ENCODE data around the gene TTC5. TPM values are rescaled to one million over a fixed set of nuclear protein-coding genes. Genes with fewer than 3 reads are reported as not detected.
"Not testable (repeated sequence)": the region's sequence is repeated elsewhere in the genome, so short reads cannot be mapped to it uniquely, and the experiment has no call there.

TTC5 gene
- total RNA-seq, 1 donor from 2014 or later: 11.1 TPM

DNA sequence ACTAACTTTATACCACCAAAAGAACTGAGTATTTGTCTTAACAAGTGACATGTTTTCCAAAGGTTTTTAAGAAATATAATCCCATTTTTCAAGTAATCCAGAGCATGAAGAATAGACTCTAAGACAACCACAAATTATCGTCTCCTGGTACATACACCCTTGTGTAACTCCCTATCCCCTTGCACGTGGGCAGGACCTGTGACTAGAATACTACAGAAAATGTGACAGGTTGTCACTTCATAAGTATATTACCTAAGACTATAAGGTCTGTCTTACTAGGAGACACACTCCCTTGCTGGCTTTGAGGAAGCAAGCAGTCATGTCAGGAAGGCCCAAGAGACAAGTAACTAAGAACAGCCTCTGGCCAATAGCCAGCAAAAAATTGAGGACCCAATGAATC is 8.3 kb upstream of the TTC5 start:
- no peak for DNase-seq (ENCODE audit: low spot score)

DNA sequence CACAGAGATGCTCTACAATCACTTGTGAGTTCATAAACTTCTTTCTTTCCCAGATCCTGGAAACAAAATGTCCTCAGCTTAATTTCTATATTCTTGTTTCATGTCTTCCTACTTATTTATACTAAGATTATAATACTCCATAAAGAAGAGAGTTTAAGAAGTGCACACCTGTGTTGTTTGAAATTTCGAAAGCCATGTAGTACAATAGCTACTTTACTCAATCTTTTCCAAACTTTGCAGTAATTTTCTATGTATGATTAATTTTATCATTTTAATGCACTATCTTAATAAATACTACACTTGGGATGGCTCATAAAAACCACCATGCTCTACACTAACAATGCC is 300 bp upstream of the TTC5 start:
- DNase-seq (ENCODE audit: low spot score): no peak

DNA sequence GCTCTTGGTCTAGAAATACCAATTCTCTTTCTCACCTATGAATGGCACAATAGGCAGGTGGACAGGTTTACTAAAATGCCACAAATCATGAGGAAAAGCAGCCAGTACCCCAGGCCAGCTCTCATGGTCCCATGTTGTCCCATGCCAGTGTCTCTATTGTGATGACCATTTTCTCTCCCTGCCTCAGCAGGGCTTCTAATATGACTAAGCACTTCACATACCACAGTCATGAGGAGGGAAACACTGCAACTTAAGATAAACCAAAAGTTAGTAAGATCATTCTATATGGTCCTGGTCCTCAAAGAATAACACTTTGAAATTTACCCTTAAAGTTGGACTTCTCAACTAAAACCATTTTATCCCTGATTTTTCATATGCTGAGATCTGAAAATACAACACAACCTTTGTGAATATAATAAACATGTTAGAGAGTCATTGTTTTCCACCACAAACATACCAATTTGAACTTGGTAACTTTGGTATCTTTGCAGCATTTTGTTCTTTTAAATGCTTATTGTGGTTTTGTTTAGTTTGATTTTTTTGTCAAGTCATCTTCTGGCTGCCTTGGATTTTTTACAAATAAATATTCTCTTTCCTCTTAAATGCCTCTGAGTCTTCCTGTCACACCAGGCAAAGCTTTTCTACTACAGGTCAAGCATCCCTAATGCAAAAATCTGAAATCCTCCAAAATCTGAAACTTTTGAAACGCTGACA is 3.6 kb downstream of the TTC5 start:
- DNase-seq (ENCODE audit: low spot score): no peak

DNA sequence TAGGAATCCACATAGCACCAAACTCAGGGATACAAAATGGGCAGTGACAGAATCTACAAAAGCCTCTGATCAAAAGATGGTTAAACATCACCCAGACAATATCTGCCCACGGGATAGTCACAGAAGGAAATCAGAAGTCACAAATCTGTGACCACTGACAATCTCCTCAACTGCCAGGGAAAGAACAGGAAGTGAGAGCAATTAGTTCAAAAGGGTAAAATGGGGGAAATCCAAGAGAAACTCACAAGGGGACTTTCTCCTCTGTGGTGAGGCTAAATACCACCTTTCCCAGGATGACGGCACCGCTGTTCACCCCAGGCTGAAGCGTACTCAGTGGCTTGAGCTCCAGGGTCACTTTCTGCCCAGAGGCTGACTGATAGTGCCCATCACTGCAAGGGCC is 10.7 kb downstream of the TTC5 start:
- DNase-seq (ENCODE audit: low spot score): no peak

DNA sequence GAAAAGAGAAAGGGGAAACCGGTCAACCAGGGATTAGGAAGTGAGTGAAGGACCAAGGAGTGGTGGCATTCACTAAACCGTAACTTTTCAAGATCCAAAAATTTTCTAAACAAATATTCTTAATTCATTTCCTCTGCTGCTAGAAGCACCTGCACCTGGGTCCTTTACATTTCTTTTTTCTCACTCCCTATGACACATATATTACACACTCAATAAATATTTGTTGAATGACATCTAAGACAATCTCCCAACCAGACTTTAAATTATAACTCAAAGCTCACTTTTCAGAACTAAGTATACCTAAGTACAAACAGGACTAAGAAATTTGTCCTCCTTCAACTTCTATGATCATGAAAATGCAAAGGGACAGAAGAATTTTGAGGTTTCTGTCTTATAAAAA is 11.1 kb downstream of the TTC5 start:
- no peak for DNase-seq (ENCODE audit: low spot score)

DNA sequence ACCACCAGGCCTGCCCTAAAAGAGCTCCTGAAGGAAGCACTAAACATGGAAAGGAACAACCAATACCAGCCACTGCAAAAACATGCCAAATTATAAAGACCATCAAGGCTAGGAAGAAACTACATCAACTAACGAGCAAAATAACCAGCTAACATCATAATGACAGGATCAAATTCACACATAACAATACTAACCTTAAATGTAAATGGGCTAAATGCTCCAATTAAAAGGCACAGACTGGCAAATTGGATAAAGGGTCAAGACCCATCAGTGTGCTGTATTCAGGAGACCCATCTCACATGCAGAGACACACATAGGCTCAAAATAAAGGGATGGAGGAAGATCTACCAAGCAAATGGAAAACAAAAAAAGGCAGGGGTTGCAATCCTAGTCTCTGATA is 23.8 kb downstream of the TTC5 start:
- not testable (repeated sequence) for DNase-seq (ENCODE audit: low spot score)

DNA sequence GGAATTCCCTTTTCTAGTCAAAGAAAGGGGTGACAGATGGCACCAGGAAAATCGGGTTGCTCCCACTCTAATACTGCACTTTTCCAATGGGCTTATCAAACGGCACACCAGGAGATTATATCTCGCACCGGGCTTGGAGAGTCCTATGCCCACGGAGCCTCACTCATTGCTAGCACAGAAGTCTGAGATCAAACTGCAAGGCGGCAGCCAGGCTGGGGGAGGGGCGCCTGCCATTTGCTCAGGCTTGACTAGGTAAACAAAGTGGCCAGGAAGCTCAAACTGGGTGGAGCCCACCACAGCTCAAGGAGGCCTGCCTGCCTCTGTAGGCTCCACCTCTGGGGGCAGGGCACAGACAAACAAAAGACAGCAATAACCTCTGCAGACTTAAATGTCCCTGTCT is 25.5 kb downstream of the TTC5 start:
- DNase-seq (ENCODE audit: low spot score): not testable (repeated sequence)

DNA sequence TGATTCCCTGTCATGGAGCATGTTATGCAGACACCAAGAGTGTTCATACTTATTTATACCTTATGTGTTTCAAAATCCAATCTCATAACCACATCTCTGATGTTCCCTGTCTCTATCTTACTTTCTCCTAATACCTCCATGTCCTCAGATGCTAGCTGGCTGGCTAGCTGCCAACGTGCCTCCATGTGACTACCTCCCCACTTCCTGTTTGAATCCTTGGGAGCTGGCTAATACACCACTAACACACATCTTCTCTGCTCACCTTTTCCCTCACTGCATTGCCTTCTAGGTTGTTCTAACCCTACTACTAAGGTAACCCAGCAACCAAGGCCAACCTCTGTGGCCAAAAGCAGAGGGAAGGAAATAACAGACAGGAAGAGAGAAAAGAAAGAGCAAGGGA is 27.3 kb downstream of the TTC5 start:
- no peak for DNase-seq (ENCODE audit: low spot score)

DNA sequence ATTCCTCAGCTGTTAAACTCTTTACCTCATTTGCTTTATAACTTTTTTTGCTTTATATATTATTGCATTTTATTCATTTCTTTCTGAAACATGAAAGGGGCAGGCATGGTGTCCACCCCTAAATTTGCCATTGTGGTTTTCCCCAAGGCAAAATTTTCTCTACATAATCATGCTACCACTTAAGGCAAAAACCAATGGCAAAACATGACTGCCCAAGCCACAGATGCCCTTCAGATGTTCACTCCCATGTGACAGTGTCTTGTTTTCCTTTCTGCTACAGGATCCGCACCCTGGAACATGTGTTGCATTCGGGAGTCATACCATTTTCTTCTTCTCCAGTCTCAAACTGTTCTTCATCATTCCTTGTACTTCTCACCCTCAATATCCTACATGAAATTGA is 28.3 kb downstream of the TTC5 start:
- no peak for DNase-seq (ENCODE audit: low spot score)

DNA sequence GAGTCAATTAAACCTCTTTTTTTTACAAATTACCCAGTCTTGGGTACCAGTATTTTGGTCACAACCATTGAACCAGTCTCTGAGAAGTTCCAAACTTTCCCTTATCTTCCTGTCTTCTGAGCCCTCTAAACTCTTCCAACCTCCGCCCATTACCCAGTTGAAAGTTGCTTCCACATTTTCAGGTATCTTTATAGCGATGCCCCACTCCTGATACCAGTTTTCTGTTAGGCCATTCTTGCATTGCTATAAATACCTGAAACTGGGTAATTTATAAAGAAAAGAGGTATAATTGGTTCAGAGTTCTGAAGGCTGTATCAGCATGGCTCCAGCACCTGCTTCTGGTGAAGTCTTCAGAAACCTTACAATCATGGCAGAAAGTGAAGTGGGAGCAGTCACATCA is 31.7 kb downstream of the TTC5 start:
- DNase-seq (ENCODE audit: low spot score): no peak

DNA sequence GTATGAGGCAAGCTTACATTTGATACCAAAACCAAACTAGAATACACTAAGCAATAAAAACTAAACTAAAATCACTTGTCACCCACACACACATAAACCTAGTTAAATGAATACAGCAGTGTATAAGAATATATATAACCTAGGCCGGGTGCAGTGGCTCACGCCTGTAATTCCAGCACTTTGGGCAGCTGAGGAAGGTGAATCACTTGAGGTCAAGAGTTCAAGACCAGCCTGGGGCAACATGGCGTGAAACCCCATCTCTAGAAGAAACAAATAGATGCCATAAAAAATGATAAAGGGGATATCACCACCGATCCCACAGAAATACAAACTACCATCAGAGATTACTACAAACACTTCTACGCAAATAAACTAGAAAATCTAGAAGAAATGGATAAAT is 41.4 kb downstream of the TTC5 start:
- not testable (repeated sequence) for DNase-seq (ENCODE audit: low spot score)

DNA sequence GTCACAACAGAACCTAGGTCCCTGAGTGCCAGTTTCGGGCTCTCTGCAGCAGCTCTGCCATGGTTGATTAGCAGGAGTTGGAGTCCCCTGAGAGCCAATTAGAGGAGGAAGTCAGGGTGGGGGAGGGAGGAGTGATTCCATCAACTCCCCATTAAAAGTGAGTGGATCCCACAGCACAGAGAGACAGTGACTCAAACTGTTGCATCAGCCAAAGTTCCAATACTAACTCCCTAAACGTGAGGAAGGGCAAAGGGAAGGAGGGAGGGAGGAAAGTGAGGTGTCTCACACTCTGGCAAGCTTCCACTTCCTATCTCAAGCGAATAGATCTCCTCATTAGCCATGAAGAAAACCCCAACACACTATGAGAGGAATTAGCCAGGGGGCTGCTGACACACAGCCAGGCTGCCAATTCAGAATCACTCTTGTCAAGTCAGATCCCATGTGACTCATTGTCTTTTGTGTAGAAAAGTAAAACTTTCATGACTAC is 43.1 kb downstream of the TTC5 start:
- no peak for DNase-seq (ENCODE audit: low spot score)

DNA sequence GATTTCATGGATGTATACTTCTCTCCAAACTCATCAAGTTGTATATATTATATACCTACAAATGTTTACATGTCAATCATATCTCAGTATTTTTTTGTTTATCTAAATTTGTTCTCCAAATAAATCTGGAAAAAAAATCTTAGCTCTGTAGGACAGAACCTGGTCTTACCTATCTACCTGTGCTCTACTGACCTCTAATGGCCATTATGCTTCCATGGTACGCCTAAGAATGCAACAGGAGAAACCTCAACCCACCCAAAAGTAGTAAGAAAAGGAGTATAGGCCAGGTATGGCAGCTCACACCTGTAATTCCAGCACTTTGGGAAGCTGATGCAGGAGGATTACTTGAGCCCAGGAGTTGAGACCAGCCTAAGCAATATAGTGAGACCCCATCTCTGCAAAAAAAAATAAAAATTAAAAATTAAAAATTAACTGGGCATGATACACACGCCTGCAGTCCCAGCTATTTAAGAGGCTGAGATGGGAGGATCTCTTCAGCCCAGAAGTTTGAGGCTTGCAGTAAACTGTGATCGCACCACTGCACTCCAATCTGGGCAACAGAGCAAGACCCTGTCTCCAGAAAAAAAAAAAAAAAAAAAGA is 58.0 kb downstream of the TTC5 start:
- no peak for DNase-seq (ENCODE audit: low spot score)

Other genes with a start within 250 kb of the TTC5 start
- not detected for gene OR4L1, start 245.9 kb downstream of the TTC5 start, total RNA-seq
- gene OR4K17, start 195.2 kb downstream of the TTC5 start, total RNA-seq: not detected
- gene OR4N5, start 167.1 kb downstream of the TTC5 start, total RNA-seq: not detected
- not detected for gene OR11G2, start 115.1 kb downstream of the TTC5 start, total RNA-seq
- not detected for gene OR11H6, start 82.2 kb downstream of the TTC5 start, total RNA-seq
- not detected for gene OR11H7, start 77.0 kb downstream of the TTC5 start, total RNA-seq
- gene OR11H4, start 66.7 kb downstream of the TTC5 start, total RNA-seq: not detected
- gene CCNB1IP1, start 27.3 kb upstream of the TTC5 start, total RNA-seq: 22.1 TPM
- gene PARP2, start 37.7 kb upstream of the TTC5 start, total RNA-seq: 9.8 TPM
- gene TEP1, start 107.5 kb upstream of the TTC5 start, total RNA-seq: 37.1 TPM
- gene KLHL33, start 130.2 kb upstream of the TTC5 start, total RNA-seq: 0.35 TPM
- 23.3 TPM for gene OSGEP, start 148.9 kb upstream of the TTC5 start, total RNA-seq
- gene APEX1, start 149.3 kb upstream of the TTC5 start, total RNA-seq: 118 TPM
- 28.0 TPM for gene PIP4P1, start 155.5 kb upstream of the TTC5 start, total RNA-seq
- gene PNP, start 163.5 kb upstream of the TTC5 start, total RNA-seq: 69.1 TPM
- gene RNASE10, start 199.6 kb upstream of the TTC5 start, total RNA-seq: not detected